Left ventricle myocardium inferior (tissue), 1 donor: ENCODE results near the gene KLHDC8B. TPM values are rescaled to one million over a fixed set of nuclear protein-coding genes. Genes with fewer than 3 reads are reported as not detected.
"Not testable (repeated sequence)": the region's sequence is repeated elsewhere in the genome, so short reads cannot be mapped to it uniquely, and the experiment has no call there.

ENCODE experiments used
- DNase-seq: peaks from one replicate; pipeline ENCODE4 v3.0.0-alpha.2; 2020
- H3K27ac ChIP-seq: fragments of 200-600 bp; replicated peaks from 2 replicates; pipeline ENCODE4 v1.8.0; 2021
- H3K27me3 ChIP-seq: fragments of 200-600 bp; 2 replicates; pipeline ENCODE4 v1.8.0; 2021; ENCODE audit warnings: low read depth
- H3K36me3 ChIP-seq: fragments of 200-600 bp; 2 replicates; pipeline ENCODE4 v1.8.0; 2021
- H3K4me1 ChIP-seq: fragments of 200-600 bp; 2 replicates; pipeline ENCODE4 v1.8.0; 2021
- H3K4me3 ChIP-seq: fragments of 200-600 bp; 2 replicates; pipeline ENCODE4 v1.8.0; 2021; ENCODE audit warnings: mild to moderate bottlenecking, moderate library complexity
- H3K9me3 ChIP-seq: fragments of 200-600 bp; replicated peaks from 2 replicates; pipeline ENCODE4 v1.8.0; 2021
- intact Hi-C: fragments of 100-400 bp; cut with micrococcal nuclease; formaldehyde crosslinking; loops from one replicate; pipeline ENCODE4 v1.11.0; 2022
- total RNA-seq: library from RNA; stranded (reverse); fragmentation: NEBNext Ultra II Directional; extraction: Animal tissue kit (Norgen Biotek cat#: 25700); gene quantifications from one replicate; pipeline ENCODE4 v1.2.1, GENCODE V29; 2021
- TF ChIP-seq, protein P1 (sequence below): fragments of 200-600 bp; IDR thresholded peaks from 2 replicates; pipeline ENCODE4 v1.8.0; 2021; ENCODE audit warnings: antibody characterized with exemption, mild to moderate bottlenecking, borderline replicate concordance
- donor health status: DM: no; HTN: yes; CAD: no; lungs with severe emphysema.

KLHDC8B gene
- total RNA-seq, 1 donor from 2014 or later = 92.5 TPM

DNA sequence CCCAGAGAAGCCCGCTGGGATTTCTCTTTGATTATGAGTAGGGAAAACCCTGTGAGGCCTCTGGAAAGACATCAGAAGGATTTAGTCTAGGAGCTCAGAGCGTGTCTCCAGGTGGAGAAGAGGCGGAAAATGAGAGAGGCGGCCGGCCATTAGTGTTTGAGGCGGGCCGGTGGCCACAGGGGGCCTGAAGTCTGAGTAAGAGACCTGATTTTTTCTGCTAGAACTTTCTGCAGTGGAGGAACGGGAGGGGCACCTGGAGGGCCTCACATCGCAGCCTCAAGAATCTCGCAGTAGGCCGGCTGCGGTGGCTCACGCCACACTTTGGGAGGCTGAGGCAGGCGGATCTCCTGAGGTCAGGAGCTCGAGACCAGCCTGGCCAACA, 28.5 kb downstream of the KLHDC8B start:
- no peaks in the 10 kb centered on the region for H3K27me3 ChIP-seq
- intact Hi-C loops = no loop called here
- no peak for DNase-seq
- peak overlapping the region; percentile 72 for H3K4me3 ChIP-seq
- H3K36me3 ChIP-seq = no peaks in the 10 kb centered on the region
- peak overlapping the region; percentile 86 for H3K27ac ChIP-seq
- H3K4me1 ChIP-seq = peaks cover 16% of the 10 kb centered on the region
- H3K9me3 ChIP-seq = no peaks in the 10 kb centered on the region
- TF ChIP-seq, protein P1, sequence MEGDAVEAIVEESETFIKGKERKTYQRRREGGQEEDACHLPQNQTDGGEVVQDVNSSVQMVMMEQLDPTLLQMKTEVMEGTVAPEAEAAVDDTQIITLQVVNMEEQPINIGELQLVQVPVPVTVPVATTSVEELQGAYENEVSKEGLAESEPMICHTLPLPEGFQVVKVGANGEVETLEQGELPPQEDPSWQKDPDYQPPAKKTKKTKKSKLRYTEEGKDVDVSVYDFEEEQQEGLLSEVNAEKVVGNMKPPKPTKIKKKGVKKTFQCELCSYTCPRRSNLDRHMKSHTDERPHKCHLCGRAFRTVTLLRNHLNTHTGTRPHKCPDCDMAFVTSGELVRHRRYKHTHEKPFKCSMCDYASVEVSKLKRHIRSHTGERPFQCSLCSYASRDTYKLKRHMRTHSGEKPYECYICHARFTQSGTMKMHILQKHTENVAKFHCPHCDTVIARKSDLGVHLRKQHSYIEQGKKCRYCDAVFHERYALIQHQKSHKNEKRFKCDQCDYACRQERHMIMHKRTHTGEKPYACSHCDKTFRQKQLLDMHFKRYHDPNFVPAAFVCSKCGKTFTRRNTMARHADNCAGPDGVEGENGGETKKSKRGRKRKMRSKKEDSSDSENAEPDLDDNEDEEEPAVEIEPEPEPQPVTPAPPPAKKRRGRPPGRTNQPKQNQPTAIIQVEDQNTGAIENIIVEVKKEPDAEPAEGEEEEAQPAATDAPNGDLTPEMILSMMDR = no peak

DNA sequence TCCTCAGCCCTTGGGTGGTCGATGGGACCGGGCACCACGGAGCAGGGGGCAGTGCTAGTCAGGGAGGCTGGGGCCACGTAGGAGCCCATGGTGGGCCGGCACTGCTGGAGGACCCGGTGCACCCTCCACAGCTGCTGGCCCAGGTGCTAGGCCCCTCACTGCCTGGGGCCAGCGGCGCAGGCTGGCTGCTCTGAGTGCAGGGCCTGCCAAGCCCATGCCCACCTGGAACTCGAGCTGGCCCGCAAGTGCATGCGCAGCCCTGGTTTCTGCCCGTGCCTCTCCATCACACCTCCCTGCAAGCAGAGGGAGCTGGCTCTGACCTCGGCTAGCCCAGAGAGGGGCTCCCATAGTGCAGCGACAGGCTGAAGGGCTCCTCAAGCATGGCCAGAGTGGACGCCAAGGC, 42.1 kb downstream of the KLHDC8B start:
- TF ChIP-seq, protein P1 = no peak
- H3K36me3 ChIP-seq = peaks cover 9% of the 10 kb centered on the region
- no peak overlapping the region for H3K4me3 ChIP-seq
- no peak for DNase-seq
- H3K4me1 ChIP-seq = peaks cover 12% of the 10 kb centered on the region
- peaks cover 8% of the 10 kb centered on the region for H3K9me3 ChIP-seq
- intact Hi-C loops = no loop called here
- no peak overlapping the region for H3K27ac ChIP-seq
- no peaks in the 10 kb centered on the region for H3K27me3 ChIP-seq

DNA sequence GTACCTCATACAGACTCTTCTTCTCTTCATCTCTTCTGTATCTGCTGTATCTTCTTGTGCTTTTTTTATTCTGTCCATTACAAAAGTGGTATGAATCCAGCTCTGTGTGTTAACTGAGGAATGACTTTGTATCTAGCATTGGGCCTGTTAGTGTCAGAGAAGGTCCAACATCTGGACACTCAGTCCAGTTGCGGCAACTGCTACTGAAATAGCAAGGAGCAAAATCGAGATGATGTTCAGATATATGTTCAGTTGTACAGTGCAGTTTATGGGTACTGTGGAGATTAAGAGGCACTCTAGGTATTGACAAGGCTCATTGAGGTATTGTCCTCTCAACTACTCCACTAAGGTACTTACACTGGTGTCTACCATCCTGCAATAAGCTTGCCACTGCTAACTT, 42.6 kb downstream of the KLHDC8B start:
- Histone ChIP-seq H3K4me3 (no peak overlapping the region), H3K27me3 (no peaks in the 10 kb centered on the region), H3K36me3 (peaks cover 9% of the 10 kb centered on the region), H3K9me3 (peaks cover 8% of the 10 kb centered on the region), H3K4me1 (peaks cover 15% of the 10 kb centered on the region), H3K27ac (no peak overlapping the region)
- no peak for DNase-seq
- intact Hi-C loops = no loop called here
- TF ChIP-seq, protein P1 = no peak

DNA sequence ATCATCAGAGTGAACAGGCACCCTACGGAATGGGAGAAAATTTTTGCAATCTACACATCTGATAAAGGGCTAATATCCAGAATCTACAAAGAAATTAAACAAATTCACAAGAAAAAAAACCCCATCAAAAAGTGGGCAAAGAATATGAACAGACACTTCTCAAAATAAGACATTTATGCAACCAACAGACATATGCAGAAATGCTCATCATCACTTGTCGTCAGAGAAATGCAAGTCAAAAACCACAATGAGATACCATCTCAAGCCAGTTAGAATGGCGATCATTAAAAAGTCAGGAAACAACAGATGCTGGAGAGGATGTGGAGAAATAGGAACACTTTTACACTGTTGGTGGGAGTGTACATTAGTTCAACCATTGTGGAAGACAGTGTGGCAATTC, 45.3 kb downstream of the KLHDC8B start:
- H3K4me3 ChIP-seq, H3K36me3 ChIP-seq, H3K27me3 ChIP-seq, intact Hi-C loops, DNase-seq, H3K27ac ChIP-seq: not testable (repeated sequence)
- Histone ChIP-seq H3K9me3 (peaks cover 18% of the 10 kb centered on the region), H3K4me1 (peaks cover 18% of the 10 kb centered on the region)

DNA sequence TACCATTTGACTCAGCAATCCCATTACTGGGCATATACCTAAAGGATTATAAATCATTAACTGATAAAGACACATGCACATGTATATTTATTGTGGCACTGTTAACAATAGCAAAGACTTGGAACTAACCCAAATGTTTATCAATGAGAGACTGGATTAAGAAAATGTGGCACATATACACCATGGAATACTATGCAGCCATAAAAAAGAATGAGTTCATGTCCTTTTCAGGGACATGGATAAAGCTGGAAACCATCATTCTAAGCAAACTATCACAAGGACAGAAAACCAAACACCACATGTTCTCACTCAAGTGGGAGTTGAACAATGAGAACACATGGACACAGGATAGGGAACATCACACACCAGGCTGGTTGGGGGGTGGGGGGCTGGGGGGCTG, 45.7 kb downstream of the KLHDC8B start:
- H3K36me3 ChIP-seq, intact Hi-C loops, H3K4me3 ChIP-seq, DNase-seq, H3K27me3 ChIP-seq: not testable (repeated sequence)
- peaks cover 18% of the 10 kb centered on the region for H3K4me1 ChIP-seq
- peak overlapping the region; percentile 89 for H3K27ac ChIP-seq
- H3K9me3 ChIP-seq = peaks cover 18% of the 10 kb centered on the region

DNA sequence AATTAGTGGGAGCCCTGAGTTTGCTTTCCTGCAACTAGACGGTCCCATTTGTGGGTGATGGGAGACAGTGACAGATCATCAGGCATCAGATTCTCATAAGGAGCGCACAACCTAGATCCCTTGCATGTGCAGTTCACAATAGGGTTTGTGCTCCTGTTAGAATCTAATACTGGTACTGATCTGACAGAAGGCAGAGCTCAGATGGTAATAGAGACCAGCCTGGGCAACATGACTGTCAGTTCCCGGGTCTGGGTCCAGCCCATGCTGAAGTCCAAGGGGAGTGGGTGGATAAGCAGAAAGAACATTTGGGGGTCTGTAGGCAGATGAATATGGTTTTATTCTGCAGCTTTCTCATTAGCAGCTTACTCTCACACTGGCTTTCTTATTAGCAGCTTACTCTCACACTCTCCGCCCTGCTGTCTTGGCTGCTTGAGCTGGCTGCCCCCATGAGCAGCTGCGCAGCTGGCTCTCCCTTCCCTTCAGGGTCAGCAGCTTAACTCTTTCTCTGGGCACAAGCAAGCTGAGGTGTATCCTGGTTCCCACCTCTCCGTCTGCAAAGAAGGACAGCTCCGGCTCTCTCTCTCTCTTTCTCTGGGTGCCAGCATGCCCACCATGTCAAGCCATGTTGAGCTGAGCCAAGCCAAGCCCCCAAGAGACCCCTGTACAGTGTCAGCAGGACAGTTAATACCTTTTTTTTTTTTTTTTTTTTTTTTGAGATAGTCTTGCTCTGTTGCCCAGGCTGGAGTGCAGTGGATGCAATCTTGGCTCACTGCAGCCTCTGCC, 46.5 kb downstream of the KLHDC8B start:
- Histone ChIP-seq H3K36me3 (peaks cover 9% of the 10 kb centered on the region), H3K9me3 (peaks cover 18% of the 10 kb centered on the region), H3K4me1 (peaks cover 18% of the 10 kb centered on the region), H3K27me3 (no peaks in the 10 kb centered on the region), H3K4me3 (no peak overlapping the region), H3K27ac (peak overlapping the region; percentile 89)
- DNase-seq = peak; percentile 51
- TF ChIP-seq, protein P1 = no peak
- intact Hi-C loops = no loop called here

DNA sequence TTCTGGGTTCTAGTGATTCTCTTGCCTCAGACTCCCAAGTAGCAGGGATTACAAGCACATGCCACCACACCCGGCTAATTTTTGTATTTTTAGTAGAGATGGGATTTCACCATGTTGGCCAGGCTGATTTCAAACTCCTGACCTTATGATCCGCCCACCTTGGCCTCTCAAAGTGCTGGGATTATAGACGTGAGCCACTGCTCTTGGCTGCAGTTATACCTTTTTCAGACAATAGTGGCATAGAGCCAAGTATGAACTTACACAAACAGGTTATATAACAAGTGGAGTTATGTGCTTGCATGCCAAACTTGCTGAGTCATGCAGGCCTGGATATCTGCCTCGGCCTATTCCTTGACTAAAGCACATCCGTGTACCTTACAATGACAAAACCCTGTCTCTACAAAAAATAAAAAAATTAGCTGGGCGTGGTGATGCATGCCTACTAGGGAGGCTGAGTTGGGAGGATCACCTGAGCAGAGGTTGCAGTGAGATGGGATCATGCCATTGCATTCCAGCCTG, 47.1 kb downstream of the KLHDC8B start:
- peaks cover 16% of the 10 kb centered on the region for H3K9me3 ChIP-seq
- intact Hi-C loops, H3K27me3 ChIP-seq, H3K36me3 ChIP-seq, H3K4me3 ChIP-seq: not testable (repeated sequence)
- H3K4me1 ChIP-seq = peaks cover 18% of the 10 kb centered on the region
- DNase-seq = peak; percentile 69
- peak overlapping the region; percentile 89 for H3K27ac ChIP-seq
